Tracheal epithelial cell (primary cell): ENCODE results near the gene ZNF43. TPM values are rescaled to one million over a fixed set of nuclear protein-coding genes. Genes with fewer than 3 reads are reported as not detected.

Experiments used
- total RNA-seq: library from RNA; depleted of rRNA; stranded (reverse); fragments of >200 nt; gene quantifications from 2 replicates; pipeline ENCODE4 v1.2.1, GENCODE V29; 2014

Gene ZNF43
- total RNA-seq: 2.8 and 2.9 TPM in 2 replicates

DNA sequence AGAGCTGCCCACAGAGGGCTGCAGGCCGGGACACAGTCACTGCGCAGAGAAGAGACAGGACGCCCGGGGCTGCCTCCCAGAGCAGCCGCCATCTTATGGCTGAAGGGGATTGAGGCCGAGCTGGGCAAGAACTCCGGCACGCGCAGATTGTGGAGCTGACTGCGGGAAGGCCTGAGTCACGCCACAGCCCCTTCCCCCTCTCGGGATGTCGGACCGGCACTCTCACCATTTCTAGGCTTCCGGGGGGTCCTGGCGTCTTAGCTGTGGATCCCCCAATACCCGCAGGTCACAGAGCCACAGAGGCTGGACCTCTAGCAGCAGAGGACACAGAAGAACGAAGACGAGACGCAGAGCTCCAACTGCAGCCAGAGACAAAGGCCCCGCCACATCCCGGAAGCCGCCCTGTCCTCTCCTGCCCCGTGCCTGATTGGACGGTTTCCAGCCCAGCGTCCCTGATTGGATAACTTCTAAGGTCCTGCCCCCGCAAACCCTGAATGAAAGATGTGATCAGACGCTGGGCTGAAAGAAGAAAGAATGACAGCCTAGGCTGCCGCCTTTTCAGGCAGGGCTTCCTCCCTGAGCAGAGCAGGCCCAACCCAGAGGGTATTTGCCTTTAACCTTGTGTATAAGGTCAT is at the start of gene ZNF43:
ZNF43 (minus strand) TSS at position 373 of the 635 bp plus-strand sequence; CDS start at position 229, 144 bp downstream.

DNA sequence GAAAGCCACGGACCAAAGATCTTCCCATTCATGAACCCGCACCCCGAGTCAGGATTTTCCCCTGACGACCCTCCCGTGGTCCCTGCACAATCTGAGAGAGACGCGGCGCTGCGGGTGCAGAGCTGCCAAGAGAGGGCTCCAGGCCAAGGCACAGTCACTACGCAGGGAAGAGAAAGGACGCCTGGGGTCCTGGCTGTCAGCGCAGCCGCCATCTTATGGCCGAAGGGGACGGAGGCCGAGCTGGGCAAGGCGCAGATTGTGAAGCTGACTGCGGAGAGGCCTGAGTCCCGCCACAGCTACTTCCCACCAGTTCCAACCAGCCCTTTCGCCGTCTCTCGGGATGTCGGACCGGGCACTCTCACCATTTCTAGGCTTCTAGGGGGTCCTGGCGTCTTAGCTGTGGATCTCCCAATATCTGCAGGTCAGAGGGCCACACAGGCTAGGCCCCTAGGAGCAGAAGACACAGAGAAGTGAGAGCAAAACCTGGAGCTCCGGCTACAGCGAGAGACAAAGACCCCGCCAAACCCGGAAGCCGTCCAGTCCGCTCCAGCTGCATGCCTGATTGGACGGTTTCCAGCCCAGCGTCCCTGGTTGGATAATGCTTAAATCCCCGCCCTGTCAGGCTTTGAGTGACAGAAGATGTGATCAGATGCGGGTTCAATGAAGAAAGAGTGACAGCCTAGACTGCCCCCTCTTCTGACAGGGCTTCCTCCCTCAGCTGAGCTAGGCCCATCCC is 68.7 kb downstream of the ZNF43 start, which contains the start of gene ZNF100:
ZNF100 (minus strand) TSS at position 515 of the 736 bp plus-strand sequence; CDS start at position 365, 150 bp downstream.

Other genes starting within 250 kb of the ZNF43 start
- gene ZNF100, start 68.6 kb downstream of the ZNF43 start, total RNA-seq: 2.1 and 4.6 TPM in 2 replicates
- gene ZNF208, start 174.8 kb upstream of the ZNF43 start, total RNA-seq: 0.48 and 2.6 TPM in 2 replicates
- 0.64 and 1.4 TPM in 2 replicates for gene ZNF257, start 216.3 kb upstream of the ZNF43 start, total RNA-seq